GM18867 (cell line): ENCODE results near the gene SLC22A4.

ENCODE experiments used
- ATAC-seq: cut with Tn5 transposase; IDR thresholded peaks from one replicate; pipeline ENCODE4 v1.9.1; 2021; ENCODE audit warnings: mild to moderate bottlenecking, moderate library complexity; ENCODE audit not compliant: unreplicated experiment

The SLC22A4 gene

DNA sequence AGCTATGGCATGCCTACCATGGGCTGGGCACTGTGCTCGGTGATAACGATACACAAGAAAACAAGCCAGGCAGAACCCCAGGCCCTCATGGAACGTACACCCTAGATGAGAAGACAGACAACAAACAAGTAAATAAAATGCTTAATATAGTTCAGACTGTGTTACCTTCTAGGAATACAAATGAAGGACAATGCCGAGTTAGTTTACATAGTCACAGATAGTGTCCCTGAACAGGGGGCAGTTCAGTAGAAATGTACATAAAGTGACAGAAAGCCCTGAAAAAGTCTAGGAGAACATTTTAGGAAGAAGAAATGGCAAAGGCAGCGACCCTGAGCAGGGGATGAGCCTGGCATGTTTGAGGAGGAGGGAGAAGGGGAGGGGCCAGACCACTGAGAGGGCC, 97.1 kb downstream of the SLC22A4 start:
- no peak for ATAC-seq

DNA sequence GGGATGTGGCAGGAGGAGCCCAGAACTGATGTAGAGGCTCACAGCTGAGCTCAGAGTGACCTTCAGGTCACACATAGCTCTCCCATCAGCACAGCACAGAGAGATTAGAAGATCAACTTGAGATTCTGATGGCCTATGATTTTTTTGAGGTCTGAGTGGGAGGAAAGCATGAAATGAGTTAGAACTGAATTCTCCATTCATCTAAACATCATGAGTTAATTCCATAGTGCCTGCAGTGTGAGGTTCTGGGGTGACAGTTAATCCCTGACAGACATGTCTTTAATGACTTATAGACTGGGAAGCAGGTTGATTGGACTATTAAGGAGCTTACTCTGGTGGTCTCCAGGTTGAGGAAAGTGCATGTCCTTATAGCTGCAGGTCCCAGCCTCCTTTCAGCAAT, 97.7 kb downstream of the SLC22A4 start:
- no peak for ATAC-seq

DNA sequence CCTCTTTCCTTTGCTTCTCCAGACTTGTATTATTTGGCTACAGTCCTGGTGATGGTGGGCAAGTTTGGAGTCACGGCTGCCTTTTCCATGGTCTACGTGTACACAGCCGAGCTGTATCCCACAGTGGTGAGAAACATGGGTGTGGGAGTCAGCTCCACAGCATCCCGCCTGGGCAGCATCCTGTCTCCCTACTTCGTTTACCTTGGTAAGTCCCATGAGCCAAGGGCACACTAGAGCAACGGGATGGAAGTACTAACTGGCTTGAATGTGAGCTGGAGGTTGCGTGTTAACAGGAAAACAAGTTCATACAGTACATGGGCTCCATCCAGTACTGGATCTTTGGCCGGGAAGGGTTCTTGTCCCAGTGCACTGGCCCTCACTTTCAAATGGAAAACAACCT, 98.2 kb downstream of the SLC22A4 start:
- no peak for ATAC-seq

DNA sequence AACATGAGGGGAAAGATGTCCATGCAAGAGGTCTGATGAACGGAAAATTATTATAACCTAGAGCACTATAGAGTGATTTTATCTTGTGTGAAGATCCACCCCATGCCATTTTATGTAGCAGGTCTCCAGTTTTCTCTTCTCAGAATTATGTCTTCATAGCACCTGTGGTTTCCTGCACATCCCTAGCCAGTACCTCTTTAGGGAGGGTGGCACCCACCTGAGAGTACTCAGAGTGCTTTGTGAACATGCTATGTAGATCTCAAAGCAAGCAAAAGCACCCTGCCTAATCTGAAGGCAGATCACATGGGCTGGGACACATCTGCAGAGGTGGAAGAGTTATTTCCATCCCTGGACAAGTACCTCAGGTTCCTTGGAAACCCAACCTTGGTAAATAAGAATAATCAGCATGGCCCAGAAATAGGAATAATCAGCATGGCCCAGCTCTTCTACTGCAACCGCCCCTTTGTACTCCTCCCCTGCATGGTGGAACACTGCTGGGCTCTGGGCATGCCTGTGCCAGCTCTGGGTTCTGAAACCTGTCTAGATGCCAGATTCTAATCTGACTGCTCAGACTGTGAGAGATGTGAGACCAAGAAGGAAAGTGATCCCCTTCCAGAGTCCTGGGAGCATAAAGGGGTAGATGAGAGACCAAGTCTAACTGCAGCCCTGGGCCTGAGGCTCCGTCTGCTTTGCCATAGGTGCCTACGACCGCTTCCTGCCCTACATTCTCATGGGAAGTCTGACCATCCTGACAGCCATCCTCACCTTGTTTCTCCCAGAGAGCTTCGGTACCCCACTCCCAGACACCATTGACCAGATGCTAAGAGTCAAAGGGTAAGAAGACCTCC, 99.0 kb downstream of the SLC22A4 start:
- no peak for ATAC-seq
